Activated CD4-positive, alpha-beta T cell treated with anti-CD3 and anti-CD28 coated beads, Interleukin-2, amount 50 U/mL, for 48 hours (primary cell): ENCODE measurements around the gene GPR87.

Source experiments
- DNase-seq, 2 experiments: peaks; one replicate each; pipeline ENCODE4 v3.0.0-alpha.2; 2020

GPR87 gene, protein sequence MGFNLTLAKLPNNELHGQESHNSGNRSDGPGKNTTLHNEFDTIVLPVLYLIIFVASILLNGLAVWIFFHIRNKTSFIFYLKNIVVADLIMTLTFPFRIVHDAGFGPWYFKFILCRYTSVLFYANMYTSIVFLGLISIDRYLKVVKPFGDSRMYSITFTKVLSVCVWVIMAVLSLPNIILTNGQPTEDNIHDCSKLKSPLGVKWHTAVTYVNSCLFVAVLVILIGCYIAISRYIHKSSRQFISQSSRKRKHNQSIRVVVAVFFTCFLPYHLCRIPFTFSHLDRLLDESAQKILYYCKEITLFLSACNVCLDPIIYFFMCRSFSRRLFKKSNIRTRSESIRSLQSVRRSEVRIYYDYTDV

DNA sequence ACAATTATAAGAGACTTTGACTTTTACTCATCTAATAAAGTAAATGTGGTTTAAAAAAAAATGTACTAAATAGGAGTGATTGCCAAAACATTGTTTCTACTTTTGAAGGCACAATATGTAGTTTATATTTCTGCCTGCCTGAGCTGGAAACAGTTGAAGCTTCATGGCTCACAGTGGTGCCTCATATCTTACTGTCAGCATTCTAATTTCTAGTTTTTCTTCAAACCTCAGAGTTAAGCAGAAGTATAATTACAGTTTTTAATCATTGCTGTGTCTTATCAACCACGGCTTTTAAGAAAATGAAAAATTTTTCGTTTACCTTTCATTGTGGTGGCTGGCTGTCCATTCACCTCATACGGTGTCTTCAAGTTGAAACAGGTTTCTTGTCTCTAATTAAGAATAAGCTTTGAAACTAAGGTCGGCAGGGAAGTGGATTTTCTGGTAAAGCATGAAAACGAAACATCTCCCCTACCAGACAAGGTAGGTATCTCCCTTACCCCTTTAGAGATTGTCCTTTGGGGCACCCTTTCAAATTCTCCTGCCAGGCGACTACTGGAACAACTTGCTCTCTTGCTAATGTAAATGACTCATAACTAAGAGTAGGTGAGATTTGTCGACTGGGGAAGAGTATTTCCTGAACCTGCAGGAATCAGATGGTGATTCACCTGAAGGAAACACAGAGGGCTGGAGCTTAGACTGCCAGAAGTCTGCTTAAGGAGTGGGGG, at the start of gene GPR87:
Gene GPR87 (minus strand): TSS at position 554 of the 725 bp plus-strand sequence. CDS start 16,720 bp downstream, outside the sequence.
- peak; percentile 19 to 32 for DNase-seq

DNA sequence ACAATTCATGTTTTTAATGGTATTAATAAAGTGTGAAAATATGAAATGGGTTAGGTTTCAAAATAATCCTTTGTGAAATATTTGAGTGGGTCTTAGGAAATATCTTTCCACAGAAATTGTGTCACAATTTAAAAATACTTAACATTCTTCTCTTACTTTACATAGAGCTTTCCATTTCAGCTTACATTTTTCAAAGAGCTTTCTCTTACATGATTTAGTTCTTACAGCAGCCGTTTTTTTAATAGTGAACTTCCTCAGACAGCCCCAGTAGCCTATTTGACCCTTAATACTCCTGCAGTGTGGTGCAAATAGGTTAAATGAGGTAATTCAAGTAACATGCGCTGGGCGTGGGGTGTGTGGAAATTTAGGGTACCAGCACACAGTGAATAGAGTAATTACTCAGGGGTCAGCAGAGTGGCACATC, 46.1 kb upstream of the GPR87 start:
- DNase-seq, result no peak

DNA sequence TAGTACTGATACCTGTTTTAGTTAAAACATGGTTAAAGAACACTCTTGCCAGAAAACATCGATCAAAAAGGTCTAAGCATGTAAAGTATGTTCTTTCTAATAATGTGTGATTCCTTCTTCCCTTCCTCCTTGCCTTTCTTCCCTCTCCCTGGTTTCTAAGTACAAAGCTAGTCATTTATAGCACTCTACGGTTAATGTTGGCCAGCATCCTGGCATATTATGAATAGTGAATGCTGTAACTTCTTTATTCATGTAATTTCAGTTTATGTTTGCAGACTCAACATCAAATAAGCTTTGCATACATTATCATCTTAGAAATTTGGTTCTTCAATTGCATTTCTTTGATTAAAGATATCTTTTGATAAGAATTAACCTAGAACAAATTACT, 40.8 kb upstream of the GPR87 start:
- no peak for DNase-seq

DNA sequence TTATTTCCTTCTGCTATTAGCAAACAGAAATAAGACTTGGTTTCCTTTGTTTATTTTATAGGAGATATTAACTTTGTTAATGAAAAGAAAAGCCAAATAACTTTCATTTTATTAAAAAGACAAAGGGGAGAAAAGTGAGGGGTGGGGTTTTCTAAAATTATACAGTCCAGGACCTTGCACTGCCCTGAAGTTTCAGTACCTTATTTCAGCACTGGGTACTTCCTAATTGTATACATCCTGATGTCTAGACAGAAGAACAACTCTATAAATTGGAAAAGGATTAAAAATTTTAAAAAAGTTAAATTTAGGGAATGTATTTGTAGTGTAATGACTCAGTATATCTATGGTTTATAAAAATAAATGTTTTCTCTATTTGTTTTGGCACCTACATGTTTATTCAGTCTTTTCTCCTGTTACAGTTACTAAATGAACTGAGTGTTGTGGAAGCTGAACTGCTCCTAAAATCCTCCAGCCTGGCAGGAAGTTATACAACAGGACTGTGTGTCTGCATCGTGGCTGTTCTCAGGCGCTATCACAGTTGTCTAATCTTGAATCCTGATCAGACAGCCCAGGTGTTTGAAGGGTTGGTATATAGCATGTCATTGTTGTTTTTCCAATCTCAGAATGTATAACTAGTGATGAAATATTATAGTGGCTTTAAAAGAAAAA, 40.3 kb upstream of the GPR87 start:
- no peak for DNase-seq

DNA sequence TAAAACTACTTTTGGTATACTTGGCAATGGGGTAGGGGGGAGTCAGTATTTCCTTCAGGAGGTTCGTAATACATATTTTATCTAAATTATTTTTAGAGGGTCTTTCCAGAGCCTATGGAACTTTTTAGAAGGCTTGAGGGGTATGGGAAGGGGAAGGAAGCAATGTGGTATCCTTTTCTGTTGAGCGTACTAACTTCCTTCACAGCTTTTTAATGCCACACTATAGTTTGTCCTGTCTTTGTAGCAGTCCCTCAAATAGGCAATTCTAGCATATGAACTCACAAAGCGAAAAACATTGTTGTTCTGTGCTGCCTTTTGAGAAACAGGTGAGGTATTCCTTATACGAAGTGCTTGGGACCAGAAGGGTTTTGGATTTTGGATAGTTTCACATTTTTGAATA, 35.0 kb upstream of the GPR87 start:
- DNase-seq, result no peak

DNA sequence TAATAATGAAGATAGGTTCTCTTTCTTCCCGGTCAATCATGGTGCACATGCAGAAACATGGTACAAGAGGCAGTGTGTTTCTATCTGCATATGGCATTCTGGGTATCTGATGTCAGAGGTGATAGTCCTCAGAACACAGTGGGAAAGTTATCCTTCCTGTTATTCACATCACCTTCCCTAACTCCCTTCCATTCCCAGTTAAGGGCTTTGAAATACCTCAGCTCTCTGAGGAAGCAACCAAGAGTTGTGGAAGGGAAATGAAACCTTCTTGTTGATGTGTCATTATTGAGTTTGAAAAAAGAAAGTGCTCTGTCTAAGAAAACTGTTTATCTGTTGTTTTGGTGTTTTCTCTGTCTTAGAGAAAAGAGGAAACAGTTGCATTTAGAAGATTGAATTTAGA, 34.6 kb upstream of the GPR87 start:
- DNase-seq, result no peak

DNA sequence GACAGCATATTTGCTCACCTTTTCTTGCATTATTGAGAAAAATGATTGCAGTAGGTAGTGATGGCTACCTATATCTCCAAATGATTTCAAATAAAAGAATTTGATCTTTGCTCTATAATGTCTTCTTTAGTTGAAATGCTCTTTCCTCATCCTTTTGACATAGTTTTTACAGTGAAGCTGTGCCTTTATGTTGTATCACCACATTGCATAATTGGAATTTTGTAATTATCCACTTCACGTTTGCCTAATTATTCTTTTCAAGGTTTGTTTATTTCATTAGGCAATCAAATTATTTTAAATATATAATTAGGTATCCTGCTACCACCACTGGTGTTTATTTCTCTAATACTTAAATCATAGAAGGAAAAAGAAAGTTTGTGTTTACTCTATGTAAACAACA, 34.0 kb upstream of the GPR87 start:
- no peak for DNase-seq

DNA sequence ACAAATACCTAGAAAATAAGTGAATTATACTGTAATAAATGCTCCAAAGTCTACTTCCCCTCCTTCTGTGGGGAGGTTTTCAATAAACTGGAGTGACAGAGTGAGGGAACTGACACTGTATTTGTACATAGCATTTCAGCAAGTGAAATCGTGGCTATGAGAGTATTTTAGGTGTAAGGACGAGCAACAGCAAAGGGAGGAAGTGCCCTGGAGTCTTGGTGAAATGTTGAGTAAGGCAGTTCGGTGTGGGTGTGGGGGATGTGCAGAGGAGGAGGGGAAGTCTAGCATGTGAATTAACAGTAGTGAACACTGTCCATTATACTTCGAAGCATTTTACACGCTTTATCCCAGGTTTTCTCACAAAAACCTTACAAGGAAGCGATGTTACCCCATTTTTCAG, 30.8 kb upstream of the GPR87 start:
- no peak for DNase-seq

DNA sequence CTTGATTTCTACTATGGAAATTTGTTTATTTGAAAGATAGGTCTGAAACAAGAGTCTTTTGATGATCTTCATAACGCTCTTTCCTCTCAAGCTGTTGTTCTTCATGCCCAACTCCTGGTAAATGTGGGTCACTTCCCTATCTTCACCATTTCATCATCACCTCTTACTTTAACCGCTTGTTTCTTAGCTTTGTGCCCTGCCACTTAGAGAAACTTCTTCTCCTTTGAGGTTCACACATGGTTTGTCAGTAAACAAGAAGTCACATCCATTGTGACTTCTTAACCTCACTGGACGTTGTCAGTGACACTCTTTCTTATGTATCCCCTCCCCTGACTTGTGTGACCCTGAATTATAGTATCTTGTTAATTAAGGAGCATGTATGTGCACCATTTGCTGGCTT, 29.7 kb upstream of the GPR87 start:
- DNase-seq, result no peak

DNA sequence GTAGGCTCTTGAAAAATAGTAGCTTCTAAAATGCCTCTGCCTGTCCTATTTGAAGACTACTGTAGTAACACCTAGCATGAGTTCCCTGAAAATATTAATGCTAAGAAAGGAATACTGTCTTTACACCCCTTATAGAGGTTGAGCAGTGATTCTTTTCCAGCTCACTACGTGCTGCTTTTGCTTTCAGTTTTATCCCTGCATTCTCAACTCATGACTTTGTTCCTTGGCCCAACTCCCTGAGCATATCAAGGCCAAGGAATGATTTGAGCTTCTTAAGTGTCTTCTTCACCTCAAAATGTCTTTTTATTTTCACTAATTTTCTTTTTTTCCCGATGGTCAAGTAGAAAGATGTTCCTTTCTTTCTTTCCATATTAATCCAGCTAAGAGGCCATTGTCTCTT, 29.2 kb upstream of the GPR87 start:
- no peak for DNase-seq

DNA sequence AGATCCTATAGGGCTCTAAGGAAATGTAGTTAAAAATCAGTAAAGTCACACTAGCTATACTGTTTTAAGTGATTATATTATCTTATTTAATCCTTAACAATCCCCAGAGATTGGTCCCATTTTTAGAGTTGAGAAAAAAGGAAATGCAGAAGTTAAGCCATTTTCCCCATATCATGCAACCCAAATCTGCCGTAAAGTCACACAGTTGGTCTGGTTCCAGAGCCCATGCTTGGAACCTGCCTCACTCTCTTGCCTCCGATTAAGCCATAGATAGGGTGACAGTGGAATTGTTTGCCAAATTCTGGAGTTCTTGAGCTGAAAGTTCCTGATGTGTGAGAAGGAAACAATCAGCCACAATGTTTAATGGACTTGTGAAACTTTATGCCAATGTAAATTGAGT, 15.1 kb upstream of the GPR87 start:
- no peak for DNase-seq

DNA sequence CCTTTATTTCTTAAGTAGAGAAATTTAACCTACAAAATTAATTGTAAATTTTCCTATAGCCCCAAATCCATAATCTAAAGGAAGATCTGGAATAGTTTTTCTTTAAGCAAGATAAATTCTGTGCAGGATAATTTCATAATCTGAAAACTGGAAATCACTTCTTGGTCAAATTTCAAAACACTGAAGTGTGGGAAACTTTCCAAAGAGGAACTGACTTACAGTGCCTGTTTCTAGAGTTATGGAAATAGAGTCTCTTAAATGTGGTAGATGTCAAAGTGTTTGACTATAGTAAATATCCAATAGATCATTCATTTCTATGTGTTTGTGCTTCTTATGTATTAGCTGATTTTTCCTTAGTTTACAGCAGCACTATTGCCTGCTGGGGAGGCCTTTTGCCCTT, 14.3 kb upstream of the GPR87 start:
- no peak for DNase-seq

DNA sequence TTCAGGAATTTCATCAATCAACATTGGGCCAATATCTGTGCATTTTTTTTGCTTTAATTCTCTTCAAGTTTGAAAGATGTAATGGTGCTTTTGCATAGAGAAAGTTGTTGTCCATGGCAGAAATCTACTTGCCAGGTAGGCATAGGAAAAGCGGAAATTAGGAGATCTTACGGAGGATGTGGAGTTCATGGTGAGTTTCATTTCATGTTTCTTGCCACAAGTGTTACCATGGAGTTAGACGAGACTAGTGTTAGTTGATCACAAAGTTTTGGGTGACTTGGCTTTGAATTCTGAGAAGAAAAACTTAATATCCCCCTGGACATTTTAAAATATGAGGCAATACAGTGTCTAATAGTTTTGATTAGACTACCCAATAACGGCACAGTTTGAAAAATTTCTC, 13.8 kb upstream of the GPR87 start:
- DNase-seq, result no peak

DNA sequence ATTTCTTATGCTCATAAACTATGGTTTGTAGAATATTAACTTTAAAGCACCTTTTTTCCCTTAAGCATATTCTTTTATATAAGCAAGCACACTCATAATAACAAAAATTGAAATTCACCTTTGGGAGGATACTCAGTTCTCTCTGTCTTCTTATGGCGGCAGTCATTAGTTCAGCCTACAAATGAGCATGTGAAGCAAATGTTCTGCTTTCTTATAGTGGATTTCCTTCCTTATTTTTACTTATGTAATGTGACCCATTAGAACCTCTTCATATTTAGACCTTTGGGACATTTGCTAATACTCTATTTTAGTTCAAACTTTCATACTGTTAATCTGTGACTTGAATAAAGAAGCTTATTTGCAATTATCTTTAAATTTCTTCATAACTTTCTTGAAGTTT, 12.7 kb upstream of the GPR87 start, which contains the start of gene P2RY13:
Gene P2RY13 (minus strand): TSS at position 187 of the 400 bp plus-strand sequence. CDS start 21 bp downstream, at position 166.
- DNase-seq, result no peak

DNA sequence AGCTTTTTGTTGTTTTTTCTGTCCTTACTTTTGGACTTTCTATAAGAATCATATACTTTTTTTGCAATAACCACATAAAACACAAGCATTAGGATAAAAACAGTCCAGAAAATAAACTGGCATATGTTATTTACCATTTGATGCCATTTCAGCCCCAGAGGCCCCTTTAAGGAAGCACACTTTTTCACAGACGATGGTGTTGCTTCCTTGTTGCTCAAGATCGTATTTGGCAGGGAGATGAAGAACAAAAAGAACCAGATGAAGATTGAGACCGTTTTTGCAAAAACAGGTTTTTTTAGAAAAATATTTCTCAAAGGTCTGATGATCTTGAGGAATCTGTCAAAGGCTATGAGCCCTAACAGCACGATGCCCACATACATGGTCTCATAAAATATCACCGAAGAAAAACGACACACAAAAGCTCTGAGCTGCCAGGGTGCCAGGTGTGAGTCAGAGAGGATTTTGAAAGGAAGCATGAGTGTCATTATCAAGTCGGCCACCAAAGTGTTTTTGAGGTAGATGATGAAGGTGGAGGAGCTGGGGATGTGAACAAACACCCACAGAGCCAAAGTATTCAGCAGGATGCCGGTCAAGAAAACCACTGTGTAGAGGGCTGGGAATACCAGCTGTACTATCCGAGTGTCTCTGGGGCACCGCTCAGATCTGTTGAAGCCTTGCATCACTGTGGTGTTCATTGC, 11.8 kb upstream of the GPR87 start:
- DNase-seq, result no peak

DNA sequence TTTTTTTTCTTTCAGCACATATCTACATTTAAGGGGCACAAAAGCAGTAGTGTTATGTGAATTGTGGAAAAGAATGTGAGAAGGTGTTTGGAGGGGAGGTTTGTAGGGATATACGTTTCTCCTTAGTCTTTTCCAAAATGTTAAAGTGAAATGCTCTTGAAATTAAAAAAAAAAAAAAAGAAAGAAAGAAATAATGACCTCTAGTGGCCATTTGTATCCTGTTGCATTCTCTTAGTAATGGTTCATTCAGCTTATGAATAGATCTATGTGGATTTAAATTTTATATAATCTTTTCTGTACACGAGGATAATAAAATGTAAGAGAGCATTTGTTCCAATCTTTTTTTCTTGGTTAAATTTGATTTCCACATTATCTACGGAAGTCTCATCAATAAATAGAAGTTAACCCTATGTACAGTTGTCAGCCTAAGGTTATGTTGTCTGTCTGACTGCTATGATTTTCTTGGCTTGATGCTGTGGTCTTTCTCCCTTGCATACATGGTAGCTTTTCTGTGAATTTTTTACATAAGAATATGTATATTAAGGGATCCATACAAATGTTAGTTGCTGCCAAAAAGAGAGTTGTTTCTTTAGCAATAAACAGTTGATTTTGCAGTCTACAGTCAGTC, 11.1 kb upstream of the GPR87 start:
- DNase-seq, result no peak

DNA sequence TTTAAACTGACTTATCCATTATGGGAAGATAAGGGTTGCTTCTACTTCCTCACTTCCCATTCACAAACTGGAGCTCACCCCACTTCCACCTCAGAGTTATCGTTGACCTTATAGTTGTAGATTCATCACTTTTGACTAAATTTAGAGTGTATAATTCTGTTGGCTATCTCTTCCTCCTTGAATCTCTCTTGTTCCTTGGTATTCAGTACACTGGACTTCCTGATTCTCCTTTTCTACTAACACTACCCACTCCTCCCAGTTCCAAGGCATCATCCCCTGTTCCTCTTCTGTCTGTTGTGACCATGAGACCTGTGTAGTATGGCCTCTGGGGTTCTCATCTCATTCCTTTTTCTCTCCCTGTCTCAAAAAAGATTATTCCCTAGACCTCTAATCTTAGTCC, 5.9 kb upstream of the GPR87 start:
- DNase-seq, result no peak

DNA sequence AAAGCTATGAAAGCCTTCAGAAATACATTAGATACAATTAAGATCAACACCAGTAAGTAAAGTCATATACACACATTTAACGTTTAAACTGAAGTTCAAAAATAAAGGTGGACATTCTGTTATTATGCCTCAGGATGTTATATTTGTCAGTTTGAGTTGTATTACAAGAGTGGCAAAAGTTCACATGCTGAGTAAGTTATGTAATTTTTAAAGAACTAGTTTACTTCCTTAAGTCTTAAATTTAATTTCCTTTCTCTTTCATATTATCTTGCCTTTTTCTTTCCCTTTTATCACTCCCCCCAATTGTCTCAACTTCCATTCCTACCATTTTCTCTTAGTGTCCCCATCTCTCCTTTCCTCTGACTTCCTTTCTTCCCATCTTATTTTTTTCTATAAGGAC, 4.9 kb upstream of the GPR87 start:
- DNase-seq, result no peak

DNA sequence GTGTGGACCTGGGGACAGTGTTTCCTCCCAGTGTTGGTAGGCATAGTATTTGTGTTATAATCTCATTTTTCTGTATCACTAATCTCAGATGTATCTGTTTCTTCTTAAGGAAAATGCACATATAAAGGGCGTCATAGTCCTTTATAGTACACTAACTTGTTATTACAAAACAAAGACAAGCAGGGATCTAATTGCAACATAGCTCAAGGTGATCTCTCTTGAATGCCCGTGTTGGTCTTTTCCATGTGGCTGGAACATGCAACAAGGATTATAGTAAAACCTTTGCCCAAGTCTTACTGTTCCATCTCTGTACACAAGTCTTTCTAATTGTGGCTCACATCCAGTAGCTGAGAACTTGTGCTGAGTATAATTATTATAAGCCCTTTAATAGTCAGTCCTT, 3.5 kb upstream of the GPR87 start:
- no peak for DNase-seq

DNA sequence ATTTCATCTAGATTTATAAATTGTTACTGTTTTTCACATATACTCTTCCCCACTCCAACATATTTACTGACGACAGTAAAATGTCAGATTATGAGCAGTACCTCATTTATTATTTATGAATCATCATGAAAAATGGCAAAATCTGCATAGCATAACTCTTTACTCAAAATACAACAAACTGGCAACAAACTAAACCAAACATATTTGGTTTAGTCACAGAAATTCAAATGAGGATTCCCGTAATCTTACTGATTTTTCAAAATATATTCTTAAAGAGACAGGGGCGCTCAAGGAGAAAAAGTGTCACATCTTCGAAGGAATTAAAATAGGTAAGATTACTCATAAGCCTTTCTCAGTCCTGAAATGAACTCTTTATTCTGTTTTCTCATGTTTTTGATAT, 3.0 kb upstream of the GPR87 start:
- DNase-seq, result no peak

DNA sequence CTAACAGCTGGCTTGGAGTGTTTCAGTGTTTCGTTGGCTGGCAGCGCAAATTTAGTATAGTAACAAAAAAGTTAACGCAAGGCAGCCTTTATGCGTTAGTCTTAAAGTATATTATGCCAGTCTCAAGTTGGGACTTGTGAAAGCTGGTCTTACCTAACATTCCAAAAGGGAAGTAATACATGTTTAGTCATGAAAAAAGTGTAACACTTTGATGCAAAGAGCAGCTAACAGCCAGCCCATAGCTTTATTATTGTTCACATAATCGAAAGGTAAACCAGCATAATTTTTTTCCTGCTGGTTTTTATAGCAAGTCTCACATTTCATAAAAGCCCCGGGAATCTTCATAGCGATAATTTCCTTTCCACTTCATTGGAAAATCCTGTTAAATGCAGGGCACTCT, 2.4 kb upstream of the GPR87 start:
- DNase-seq, result no peak

DNA sequence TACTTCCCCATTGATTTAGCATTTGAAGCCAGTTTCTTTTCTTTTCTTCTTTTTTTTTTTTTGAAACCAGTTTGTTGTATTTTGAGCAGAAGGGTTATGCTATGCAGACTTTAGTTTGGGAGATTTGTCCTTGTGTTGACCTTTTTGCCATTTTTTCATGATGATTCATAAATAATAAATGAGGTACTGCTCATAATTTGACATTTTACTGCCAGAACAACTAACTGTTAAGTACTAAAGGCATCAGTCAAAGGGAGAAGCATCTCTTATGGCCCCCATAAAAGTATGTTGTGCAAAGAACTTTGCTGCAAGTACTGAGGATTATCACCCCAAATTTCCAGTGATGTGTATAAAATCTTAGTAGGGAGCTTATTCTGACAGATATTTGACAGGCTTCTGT, 1.7 kb upstream of the GPR87 start:
- no peak for DNase-seq

DNA sequence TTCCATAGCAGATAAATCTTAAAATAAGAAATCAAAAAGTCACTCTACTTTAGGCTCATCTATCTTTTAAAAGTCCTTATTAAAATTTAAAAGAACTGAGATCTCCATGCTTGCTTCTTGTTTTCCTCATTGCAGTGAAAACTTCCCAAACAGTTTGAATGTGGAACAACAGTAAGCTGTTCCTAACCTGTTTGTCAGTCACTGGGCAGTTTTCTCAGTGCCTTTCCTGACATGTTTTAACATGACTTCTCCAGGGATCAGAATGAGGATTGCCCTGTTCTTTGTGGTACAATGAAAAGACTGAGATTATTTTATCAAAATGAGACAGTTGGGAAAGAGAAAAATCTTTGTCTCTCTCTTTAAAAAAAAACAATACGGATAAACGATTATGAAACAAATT, 774 bp downstream of the GPR87 start:
- no peak for DNase-seq
